NAMALWA (cell line): ENCODE measurements around the gene VSIG2.
"Not testable (repeated sequence)": the region's sequence is repeated elsewhere in the genome, so short reads cannot be mapped to it uniquely, and the experiment has no call there.

Experiments
- DNase-seq: peaks from one replicate; pipeline ENCODE4 v3.0.0-alpha.2; 2015; ENCODE audit warnings: low spot score

The VSIG2 gene

GRCh38 chr11:124751741-124752470 lies at the start of gene VSIG2:
Gene VSIG2 (minus strand): TSS chr11:124752255. CDS start chr11:124752137, 118 bp downstream.
- no peak for DNase-seq

- DNase-seq: no peak
Observed at GRCh38 chr11:124801014-124801413, 49.0 kb upstream of the VSIG2 start.

GRCh38 chr11:124800226-124800929 lies 48.3 kb upstream of the VSIG2 start, which contains the start of gene MSANTD2:
Gene MSANTD2 (minus strand): TSS chr11:124800406. CDS start chr11:124800380, 26 bp downstream.
- DNase-seq: peak; percentile 70

GRCh38 chr11:124799348-124800225 lies 47.5 kb upstream of the VSIG2 start:
- peak; percentile 53 for DNase-seq

- DNase-seq: peak; percentile 13
Observed at GRCh38 chr11:124798991-124799347, 46.9 kb upstream of the VSIG2 start.

GRCh38 chr11:124796312-124796711 lies 44.3 kb upstream of the VSIG2 start:
- no peak for DNase-seq

- peak; percentile 76 for DNase-seq
Observed at GRCh38 chr11:124793466-124794278, 41.6 kb upstream of the VSIG2 start.

GRCh38 chr11:124791626-124792341 lies 39.7 kb upstream of the VSIG2 start:
- DNase-seq: no peak

GRCh38 chr11:124788521-124788920 lies 36.5 kb upstream of the VSIG2 start:
- no peak for DNase-seq

- no peak for DNase-seq
Observed at GRCh38 chr11:124784051-124784450, 32.0 kb upstream of the VSIG2 start.

GRCh38 chr11:124783002-124783401 lies 30.9 kb upstream of the VSIG2 start:
- no peak for DNase-seq

GRCh38 chr11:124779568-124779967 lies 27.5 kb upstream of the VSIG2 start:
- DNase-seq: no peak

- no peak for DNase-seq
Observed at GRCh38 chr11:124778281-124778680, 26.2 kb upstream of the VSIG2 start.

- no peak for DNase-seq
Observed at GRCh38 chr11:124776865-124777645, 25.0 kb upstream of the VSIG2 start.

- not testable (repeated sequence) for DNase-seq
Observed at GRCh38 chr11:124770959-124771358, 18.9 kb upstream of the VSIG2 start.

GRCh38 chr11:124769806-124770774 lies 18.0 kb upstream of the VSIG2 start:
- DNase-seq: no peak

GRCh38 chr11:124768914-124769313 lies 16.9 kb upstream of the VSIG2 start:
- DNase-seq: no peak

GRCh38 chr11:124766156-124766555 lies 14.1 kb upstream of the VSIG2 start:
- no peak for DNase-seq
